GM21737 (cell line): ENCODE measurements around the gene NR2F1.

Experiments used
- ATAC-seq: cut with Tn5 transposase; IDR thresholded peaks from one replicate; pipeline ENCODE4 v1.9.1; 2021; ENCODE audit warnings: mild to moderate bottlenecking, moderate library complexity; ENCODE audit not compliant: unreplicated experiment

Gene NR2F1

DNA sequence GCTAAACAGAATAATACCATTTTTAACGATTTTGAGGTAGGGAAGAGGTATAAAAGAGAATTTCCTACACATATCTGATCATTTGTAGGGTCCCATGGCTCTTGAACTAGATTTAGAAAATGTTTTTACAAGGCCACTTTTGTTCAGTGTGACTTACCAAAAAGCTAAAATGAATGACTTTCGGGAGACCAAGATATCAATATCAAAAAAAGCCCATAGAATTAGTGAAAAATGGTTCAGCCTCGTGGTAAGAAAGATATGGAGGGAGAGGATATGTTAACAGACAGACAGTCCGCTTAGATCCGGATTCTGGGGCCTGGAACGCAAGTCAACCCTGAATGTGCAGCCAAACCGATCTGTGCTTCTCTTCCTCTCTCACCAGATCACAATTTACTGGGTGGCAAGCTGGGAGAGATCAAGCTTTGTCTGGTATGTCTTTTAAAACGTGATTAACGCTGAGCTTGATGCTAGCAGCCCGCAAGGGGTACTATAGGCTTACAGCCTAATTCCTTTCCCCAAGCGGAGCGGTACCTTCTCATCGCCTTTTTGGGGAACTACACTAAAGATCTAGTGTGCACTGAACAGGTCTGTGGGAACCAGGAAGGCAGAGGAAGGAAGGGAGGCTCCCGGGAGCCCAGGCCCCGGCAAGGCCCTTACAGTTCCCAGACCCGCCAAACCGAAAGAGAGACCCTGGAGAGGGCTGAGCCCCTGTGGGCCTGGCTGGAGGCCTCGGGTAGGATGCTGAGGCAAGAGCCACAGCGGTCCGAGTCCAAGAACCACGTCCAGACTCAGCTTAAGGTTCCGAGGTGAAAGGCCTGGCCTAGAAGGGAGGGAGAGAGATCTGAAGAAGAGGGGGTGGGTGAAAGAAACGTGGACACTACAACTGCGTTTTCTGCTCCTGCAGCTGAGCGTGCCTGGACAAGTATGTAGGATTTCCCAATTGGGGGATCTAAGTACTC is 4.9 kb upstream of the NR2F1 start:
- ATAC-seq: no peak

DNA sequence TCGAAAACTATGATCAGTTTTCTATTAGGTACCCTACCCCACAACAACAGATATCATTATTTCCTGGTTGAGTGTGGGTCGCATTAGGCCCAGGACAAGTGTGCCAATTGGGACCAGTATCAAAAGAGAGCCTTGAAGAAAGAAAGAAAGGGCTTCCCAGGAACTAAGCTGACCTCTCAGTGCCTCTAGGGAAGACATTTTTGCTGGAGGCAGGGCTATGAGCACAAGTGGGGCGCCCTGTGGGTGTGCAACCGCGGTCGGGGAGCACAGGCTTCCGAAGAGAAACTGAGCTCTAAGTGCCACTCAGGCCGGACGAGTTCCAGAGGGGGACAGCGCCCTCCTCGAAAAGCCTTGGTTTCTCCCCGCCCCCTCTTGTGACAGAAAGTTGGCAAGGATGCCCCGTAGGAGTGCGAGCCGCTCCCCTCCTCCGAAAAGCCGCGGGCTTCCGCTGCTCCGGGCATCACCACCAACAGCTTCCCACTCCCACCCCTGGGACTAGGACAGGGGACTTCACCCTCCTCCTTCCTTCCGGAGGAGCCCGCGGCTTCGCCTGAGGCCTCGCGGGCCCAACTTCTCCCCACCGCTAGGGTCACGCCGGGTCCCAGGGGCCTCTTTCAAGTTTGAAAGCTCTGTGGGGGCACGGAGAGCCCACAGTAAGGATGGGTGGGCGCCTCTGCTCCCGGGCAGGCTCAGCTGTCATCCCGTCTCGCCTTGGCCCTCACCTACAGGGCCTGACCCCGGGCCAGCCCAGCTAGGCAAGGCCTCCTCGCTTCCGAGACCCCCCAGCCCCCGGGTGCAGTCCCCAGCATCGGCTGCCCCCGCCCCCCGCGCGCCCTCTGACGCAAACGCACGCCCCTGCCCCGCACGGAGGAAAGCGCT is 4.0 kb upstream of the NR2F1 start:
- no peak for ATAC-seq

- ATAC-seq: no peak
Observed at GRCh38 chr5:93579692-93580062, 3.3 kb upstream of the NR2F1 start.

DNA sequence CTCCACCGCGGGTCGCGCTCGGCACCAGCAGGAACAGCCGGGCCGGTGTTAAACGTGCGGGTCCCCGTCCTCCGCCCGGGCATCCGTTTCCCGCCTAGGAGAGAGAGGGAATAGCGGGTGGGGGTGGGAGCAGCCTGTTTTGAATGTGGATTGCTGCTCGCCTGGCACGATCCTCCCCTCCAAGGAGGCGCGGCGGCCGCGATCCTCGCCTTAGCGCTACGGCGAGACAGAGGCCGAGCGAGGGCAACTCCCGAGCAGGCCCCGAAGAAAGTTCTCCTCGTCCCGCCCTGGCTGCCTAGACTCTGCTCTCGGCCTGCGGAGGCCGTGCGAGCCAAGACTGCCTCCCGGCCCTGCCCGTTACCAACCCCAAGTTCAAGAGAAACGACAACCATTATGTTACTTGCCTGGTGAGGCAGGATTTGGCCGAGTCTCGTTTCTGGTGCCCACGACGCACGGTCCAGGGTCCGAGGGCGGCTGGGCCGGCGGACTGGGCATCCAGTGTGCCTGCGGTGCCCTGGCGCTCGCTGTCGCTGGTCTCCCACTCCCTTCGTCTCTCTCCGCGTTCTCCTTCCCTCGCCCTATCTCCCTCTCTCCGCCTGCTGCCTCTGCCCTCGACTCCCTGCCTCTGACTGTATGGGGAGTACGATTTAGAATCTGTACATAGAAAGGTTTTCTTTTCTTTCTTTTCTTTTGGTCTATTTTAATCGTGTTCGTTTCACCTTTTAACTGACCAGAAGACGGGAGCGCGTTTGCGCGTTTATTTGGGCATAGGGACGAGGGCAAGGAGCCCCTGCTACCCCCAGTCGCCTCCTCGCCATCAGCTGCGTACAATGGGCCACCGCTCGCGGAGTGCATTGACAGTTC is 2.7 kb upstream of the NR2F1 start:
- no peak for ATAC-seq

DNA sequence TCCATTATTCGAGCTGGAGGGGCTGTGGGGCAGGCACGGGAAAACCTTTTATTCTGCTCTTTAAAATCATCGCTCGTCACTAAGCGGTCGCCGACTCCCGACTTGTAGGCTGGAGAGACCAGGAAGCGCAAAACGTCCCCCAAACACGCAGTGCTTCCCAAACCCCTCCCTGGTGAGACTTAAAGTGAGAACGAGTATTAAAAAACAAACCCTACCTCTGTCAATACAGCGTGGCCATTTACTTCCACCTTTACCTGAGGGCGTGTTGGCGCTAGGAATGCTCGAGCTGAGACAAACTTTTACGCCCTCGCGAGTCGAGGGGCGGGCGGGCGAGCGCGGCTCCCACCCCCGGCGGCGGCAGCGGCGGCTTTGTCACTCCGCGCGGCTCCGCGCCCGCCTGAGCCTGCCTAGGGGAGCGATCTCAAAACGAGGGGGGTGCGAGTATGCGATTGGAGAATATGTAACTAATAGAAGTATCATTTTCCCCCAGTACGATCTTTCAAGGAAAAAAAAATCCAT is 2.0 kb upstream of the NR2F1 start, which contains the start of gene NR2F1-AS1:
Gene NR2F1-AS1 (minus strand): TSS at position 293 of the 519 bp plus-strand sequence.
- ATAC-seq: peak; percentile 23

DNA sequence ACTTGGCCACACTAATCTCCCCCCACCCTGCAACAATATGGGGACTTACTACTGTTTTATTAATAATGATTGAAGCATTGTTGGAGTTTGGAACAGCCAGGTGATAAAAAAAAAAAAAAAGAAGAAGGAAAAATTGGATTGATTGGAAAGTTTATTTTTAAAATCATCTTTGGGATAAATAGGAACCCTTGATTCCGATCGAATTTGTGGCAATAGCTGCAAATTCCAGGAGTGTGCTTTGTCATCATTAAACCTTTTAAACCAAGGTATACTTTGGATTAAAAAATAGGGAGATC is 907 bp upstream of the NR2F1 start:
- no peak for ATAC-seq

- ATAC-seq: no peak
Observed at GRCh38 chr5:93583439-93583767, 381 bp downstream of the NR2F1 start.

GRCh38 chr5:93583768-93584595 is 960 bp downstream of the NR2F1 start:
- ATAC-seq: no peak

GRCh38 chr5:93584596-93585040 is 1.6 kb downstream of the NR2F1 start:
- ATAC-seq: no peak

DNA sequence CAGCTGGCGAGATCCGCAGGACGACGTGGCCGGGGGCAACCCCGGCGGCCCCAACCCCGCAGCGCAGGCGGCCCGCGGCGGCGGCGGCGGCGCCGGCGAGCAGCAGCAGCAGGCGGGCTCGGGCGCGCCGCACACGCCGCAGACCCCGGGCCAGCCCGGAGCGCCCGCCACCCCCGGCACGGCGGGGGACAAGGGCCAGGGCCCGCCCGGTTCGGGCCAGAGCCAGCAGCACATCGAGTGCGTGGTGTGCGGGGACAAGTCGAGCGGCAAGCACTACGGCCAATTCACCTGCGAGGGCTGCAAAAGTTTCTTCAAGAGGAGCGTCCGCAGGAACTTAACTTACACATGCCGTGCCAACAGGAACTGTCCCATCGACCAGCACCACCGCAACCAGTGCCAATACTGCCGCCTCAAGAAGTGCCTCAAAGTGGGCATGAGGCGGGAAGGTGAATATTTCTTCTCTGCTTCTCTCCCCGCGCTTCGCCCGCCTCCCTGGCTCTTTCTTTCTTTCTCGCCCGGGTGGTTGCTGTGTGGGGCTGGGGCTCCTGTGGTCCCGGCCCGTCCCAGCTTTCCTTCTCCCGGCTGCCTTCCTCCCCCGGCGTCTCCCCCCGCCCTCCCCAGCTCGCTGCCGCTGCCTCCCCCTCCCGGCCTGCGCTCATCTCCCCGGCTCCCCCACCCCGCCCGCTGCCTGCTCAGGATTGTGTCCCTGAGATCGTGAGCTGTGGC is 2.2 kb downstream of the NR2F1 start:
- no peak for ATAC-seq

DNA sequence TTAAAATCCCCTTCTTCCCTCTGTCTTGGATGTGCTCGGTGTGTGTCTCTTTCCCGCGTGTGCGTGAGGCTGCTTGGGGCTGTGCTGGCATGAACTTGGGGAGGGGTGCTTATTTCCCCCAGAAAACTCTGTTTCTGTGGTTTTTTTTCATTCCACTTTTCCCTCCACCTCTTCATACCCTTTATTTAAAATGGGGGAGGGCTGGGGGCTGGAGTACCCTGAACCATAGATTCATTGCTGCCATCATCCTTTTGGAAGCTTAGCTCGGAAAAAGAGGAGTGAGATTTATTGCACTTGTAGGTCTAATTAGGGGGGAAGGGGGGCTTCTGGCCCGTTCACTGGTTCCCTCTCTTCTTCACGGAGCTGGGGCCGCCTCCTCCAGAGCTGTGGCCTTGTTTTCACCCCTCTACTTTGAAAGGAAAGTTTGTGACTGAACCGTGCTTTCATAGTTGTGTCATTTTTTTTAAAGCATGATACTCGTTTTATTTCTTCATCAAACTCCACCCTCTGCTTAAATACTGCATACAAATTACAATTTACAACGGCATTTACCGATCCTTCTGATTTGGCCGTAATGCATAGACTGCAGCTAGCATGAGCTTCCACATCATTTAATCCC is 2.9 kb downstream of the NR2F1 start:
- ATAC-seq: no peak

- ATAC-seq: no peak
Observed at GRCh38 chr5:93586736-93587596, 3.9 kb downstream of the NR2F1 start.

GRCh38 chr5:93587597-93588351 is 4.8 kb downstream of the NR2F1 start:
- no peak for ATAC-seq

GRCh38 chr5:93588352-93589151 is 5.5 kb downstream of the NR2F1 start:
- no peak for ATAC-seq

DNA sequence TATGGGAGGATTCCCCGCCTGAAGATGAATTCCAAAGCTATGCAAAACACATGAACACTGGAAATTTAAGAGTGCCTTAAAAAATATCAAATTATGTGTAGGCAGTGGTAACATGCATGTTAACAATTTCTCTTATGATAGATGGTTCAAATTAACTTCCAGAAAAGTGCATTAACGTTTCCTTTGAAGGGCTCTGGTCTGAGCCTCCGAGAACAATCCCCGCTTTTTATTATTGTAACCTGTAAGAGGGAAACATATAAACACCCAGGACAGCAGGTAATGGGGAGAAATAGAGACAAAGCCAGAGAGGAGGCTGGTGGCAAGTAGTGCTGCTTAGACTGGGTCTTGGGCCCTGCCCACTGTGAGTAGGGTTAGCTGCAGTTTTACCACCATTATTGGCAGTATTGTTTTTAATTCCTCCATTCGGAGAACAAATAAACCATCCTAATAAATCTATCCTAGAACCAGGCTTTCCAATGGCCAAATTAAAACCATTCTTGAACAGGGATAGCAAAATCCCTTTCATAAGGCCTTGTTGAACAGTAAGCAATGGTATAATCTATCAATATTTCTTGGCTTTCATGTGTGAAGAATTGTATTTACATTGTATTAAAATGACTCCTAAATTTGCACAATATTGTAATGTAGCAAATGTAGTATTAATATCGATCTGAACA is 6.3 kb downstream of the NR2F1 start:
- ATAC-seq: no peak

- ATAC-seq: no peak
Observed at GRCh38 chr5:93589829-93590215, 6.8 kb downstream of the NR2F1 start.
